ENCODE data around the gene OLA1. TPM values are rescaled to one million over a fixed set of nuclear protein-coding genes. Genes with fewer than 3 reads are reported as not detected.

Gene OLA1
- total RNA-seq, 1 donor from 2014 or later, result 65.7 TPM

DNA sequence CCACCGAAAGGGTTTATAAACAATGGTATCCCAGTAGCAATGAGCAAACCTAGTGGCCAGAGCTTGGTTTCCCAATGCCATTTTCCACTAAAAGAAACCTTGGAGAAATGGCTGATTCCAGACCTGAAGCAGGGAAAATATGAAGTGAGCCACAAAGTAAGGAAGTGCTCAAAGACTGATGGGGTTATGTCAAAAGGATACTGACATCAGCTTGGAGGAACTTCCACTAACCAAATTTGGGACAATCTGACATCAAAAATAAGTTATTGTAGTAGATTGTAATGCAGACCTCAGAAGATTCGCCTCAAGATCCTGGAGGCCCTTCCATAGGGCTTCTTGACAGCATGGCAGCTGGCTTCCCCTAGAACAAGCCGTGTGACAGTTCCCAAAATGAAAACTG, 203.8 kb downstream of the OLA1 start:
- no peak overlapping the region for H3K4me3 ChIP-seq
- H3K36me3 ChIP-seq, result no peaks in the 10 kb centered on the region
- DNase-seq, result no peak
- H3K9me3 ChIP-seq (replicated peaks), result no peaks in the 10 kb centered on the region
- TF ChIP-seq, protein P1, sequence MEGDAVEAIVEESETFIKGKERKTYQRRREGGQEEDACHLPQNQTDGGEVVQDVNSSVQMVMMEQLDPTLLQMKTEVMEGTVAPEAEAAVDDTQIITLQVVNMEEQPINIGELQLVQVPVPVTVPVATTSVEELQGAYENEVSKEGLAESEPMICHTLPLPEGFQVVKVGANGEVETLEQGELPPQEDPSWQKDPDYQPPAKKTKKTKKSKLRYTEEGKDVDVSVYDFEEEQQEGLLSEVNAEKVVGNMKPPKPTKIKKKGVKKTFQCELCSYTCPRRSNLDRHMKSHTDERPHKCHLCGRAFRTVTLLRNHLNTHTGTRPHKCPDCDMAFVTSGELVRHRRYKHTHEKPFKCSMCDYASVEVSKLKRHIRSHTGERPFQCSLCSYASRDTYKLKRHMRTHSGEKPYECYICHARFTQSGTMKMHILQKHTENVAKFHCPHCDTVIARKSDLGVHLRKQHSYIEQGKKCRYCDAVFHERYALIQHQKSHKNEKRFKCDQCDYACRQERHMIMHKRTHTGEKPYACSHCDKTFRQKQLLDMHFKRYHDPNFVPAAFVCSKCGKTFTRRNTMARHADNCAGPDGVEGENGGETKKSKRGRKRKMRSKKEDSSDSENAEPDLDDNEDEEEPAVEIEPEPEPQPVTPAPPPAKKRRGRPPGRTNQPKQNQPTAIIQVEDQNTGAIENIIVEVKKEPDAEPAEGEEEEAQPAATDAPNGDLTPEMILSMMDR (IDR thresholded peaks at IDR 0.05; ENCODE audit: borderline replicate concordance), result no peak
- H3K27ac ChIP-seq (replicated peaks), result no peak overlapping the region
- H3K4me1 ChIP-seq, result peaks cover 11% of the 10 kb centered on the region
- H3K27me3 ChIP-seq (ENCODE audit: low read depth), result no peaks in the 10 kb centered on the region
- intact Hi-C loops (cut with micrococcal nuclease), result loop anchor here (10.0 kb wide), 1 partner anchor 160 kb away; no protein-coding TSS in a partner anchor

DNA sequence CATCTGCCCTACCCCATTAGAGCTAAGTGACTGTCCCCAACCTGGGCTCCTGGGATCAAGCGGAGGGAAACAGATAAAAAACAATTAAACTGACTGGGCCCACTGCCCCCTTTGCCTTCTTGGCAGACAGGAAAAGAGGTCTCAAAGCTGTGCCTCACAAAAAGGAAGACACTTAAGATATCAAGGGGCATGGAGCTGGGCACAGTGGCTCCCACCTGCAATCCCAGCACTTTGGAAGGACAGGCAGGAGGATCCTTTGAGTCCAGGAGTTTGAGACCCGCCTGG, 208.0 kb downstream of the OLA1 start:
- TF ChIP-seq, protein P1 (IDR thresholded peaks at IDR 0.05; ENCODE audit: borderline replicate concordance), result no peak
- no peak for DNase-seq
- H3K27me3 ChIP-seq (ENCODE audit: low read depth), result no peaks in the 10 kb centered on the region
- no peak overlapping the region for H3K4me3 ChIP-seq
- intact Hi-C loops (cut with micrococcal nuclease), result loop anchor here (10.0 kb wide), 1 partner anchor 156 kb away; no protein-coding TSS in a partner anchor
- H3K27ac ChIP-seq (replicated peaks), result peak overlapping the region; percentile 94
- H3K36me3 ChIP-seq, result no peaks in the 10 kb centered on the region
- peaks cover 47% of the 10 kb centered on the region for H3K4me1 ChIP-seq
- H3K9me3 ChIP-seq (replicated peaks), result no peaks in the 10 kb centered on the region

DNA sequence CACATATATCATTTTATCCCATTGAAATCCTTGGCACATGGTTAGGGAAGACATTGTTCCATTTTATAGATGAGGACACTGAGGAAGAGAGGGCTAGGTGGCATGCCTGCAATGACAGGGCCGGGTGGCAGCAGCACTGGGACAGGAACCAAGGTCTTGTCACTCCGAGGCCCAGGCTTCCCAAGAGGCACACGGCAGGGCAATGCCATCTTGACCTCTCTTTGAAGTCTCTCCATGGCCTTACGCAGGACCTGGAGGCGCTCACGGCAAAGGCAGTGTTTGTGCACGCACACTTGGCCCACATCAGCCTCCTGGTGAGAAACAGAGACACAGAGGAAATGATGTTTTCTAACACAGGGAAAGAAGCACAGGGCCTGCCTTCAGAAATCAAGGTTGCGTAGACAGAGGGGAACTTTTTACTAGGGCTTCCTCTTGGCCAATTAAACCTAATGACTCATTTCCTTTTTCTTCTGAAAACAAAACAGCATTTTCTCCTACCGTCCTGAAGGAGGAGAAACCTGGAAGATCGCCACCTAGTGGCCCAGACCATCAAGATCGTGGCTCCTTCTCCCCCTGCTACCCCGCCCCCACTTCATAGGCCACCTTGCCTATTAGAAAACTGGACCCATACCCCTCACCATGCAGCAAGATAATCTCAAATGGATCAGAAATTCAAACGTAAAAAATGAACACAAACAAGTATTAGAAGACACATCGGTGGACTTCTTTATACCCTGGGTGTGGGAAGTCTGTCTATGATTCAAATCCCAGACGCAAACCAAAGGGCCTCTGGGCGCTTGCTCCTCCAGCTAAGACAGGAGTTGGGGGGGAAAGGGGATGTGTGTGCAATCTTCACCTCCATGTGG, 208.5 kb downstream of the OLA1 start:
- TF ChIP-seq, protein P1 (IDR thresholded peaks at IDR 0.05; ENCODE audit: borderline replicate concordance), result peak; percentile 90
- H3K4me3 ChIP-seq, result peak overlapping the region; percentile 31
- intact Hi-C loops (cut with micrococcal nuclease), result loop anchor here (10.0 kb wide), 1 partner anchor 155 kb away; no protein-coding TSS in a partner anchor

DNA sequence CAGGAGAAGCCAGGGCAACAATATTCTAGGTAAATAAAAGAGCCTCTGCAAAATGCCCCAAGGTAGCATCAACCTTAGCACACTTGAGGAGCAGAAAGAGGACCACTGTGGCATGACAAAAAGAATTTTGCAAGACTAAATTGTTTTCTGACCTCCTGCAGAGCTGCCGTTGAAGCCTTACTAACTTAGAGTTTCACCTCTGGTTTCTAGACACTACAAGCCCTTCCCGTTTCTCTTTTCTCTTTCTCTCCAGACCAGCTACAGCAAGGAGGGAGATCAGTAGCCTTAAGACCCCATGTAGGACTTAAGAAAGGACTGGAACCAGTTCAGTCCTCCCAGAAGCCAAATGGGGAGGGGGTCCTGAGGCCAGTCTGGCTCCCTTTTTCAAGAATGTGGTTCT, 209.9 kb downstream of the OLA1 start:
- H3K27ac ChIP-seq (replicated peaks), result peak overlapping the region; percentile 94
- no peaks in the 10 kb centered on the region for H3K36me3 ChIP-seq
- H3K4me1 ChIP-seq, result peaks cover 47% of the 10 kb centered on the region
- no peak for DNase-seq
- TF ChIP-seq, protein P1 (IDR thresholded peaks at IDR 0.05; ENCODE audit: borderline replicate concordance), result no peak
- H3K4me3 ChIP-seq, result no peak overlapping the region
- intact Hi-C loops (cut with micrococcal nuclease), result no loop called here
- no peaks in the 10 kb centered on the region for H3K9me3 ChIP-seq (replicated peaks)
- no peaks in the 10 kb centered on the region for H3K27me3 ChIP-seq (ENCODE audit: low read depth)

More for the DNA sequence above, 208.5 kb downstream of the OLA1 start:
- Histone ChIP-seq H3K36me3 (no peaks in the 10 kb centered on the region), H3K9me3 (replicated peaks) (no peaks in the 10 kb centered on the region), H3K27me3 (ENCODE audit: low read depth) (no peaks in the 10 kb centered on the region), H3K4me1 (peaks cover 47% of the 10 kb centered on the region), H3K27ac (replicated peaks) (peak overlapping the region; percentile 94)
- peak; percentile 89 for DNase-seq

DNA sequence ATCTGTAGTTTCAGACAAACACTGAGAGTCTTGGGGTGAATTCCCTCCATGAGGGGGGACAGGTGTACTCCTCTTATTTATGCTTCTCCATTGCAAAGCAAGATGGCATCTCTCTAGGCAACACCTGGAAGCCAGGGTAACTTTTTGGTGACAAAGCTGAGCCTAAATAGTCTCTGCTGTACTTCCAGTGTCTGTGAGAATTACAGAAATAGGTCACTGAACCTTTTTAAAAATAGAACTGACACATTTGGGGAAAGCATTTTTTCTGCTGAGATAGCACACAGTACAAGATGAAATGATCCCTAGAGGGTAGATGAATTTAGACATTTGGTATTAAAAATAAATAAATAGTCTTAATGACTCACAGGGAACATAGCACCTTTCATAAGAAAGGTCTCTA, 211.5 kb downstream of the OLA1 start:
- TF ChIP-seq, protein P1 (IDR thresholded peaks at IDR 0.05; ENCODE audit: borderline replicate concordance), result no peak
- H3K4me3 ChIP-seq, result no peak overlapping the region
- peaks cover 47% of the 10 kb centered on the region for H3K4me1 ChIP-seq
- no peaks in the 10 kb centered on the region for H3K36me3 ChIP-seq
- DNase-seq, result no peak
- H3K27me3 ChIP-seq (ENCODE audit: low read depth), result no peaks in the 10 kb centered on the region
- no peaks in the 10 kb centered on the region for H3K9me3 ChIP-seq (replicated peaks)
- intact Hi-C loops (cut with micrococcal nuclease), result no loop called here
- H3K27ac ChIP-seq (replicated peaks), result peak overlapping the region; percentile 94
